Left ventricle myocardium inferior (tissue), 1 donor: ENCODE results near the gene NELL1. TPM values are rescaled to one million over a fixed set of nuclear protein-coding genes. Genes with fewer than 3 reads are reported as not detected.

ENCODE experiments used
- DNase-seq: peaks from one replicate; pipeline ENCODE4 v3.0.0-alpha.2; 2020
- H3K27ac ChIP-seq: fragments of 200-600 bp; replicated peaks from 2 replicates; pipeline ENCODE4 v1.8.0; 2021
- H3K27me3 ChIP-seq: fragments of 200-600 bp; 2 replicates; pipeline ENCODE4 v1.8.0; 2021; ENCODE audit warnings: low read depth
- H3K36me3 ChIP-seq: fragments of 200-600 bp; 2 replicates; pipeline ENCODE4 v1.8.0; 2021
- H3K4me1 ChIP-seq: fragments of 200-600 bp; 2 replicates; pipeline ENCODE4 v1.8.0; 2021
- H3K4me3 ChIP-seq: fragments of 200-600 bp; 2 replicates; pipeline ENCODE4 v1.8.0; 2021; ENCODE audit warnings: mild to moderate bottlenecking, moderate library complexity
- H3K9me3 ChIP-seq: fragments of 200-600 bp; replicated peaks from 2 replicates; pipeline ENCODE4 v1.8.0; 2021
- intact Hi-C: fragments of 100-400 bp; cut with micrococcal nuclease; formaldehyde crosslinking; loops from one replicate; pipeline ENCODE4 v1.11.0; 2022
- total RNA-seq: library from RNA; stranded (reverse); fragmentation: NEBNext Ultra II Directional; extraction: Animal tissue kit (Norgen Biotek cat#: 25700); gene quantifications from one replicate; pipeline ENCODE4 v1.2.1, GENCODE V29; 2021
- TF ChIP-seq, protein P1 (sequence below): fragments of 200-600 bp; IDR thresholded peaks from 2 replicates; pipeline ENCODE4 v1.8.0; 2021; ENCODE audit warnings: antibody characterized with exemption, mild to moderate bottlenecking, borderline replicate concordance
- donor health status: DM: no; HTN: yes; CAD: no; lungs with severe emphysema.

The NELL1 gene
- total RNA-seq, 1 donor from 2014 or later: not detected

- DNase-seq: no peak
- TF ChIP-seq, protein P1, sequence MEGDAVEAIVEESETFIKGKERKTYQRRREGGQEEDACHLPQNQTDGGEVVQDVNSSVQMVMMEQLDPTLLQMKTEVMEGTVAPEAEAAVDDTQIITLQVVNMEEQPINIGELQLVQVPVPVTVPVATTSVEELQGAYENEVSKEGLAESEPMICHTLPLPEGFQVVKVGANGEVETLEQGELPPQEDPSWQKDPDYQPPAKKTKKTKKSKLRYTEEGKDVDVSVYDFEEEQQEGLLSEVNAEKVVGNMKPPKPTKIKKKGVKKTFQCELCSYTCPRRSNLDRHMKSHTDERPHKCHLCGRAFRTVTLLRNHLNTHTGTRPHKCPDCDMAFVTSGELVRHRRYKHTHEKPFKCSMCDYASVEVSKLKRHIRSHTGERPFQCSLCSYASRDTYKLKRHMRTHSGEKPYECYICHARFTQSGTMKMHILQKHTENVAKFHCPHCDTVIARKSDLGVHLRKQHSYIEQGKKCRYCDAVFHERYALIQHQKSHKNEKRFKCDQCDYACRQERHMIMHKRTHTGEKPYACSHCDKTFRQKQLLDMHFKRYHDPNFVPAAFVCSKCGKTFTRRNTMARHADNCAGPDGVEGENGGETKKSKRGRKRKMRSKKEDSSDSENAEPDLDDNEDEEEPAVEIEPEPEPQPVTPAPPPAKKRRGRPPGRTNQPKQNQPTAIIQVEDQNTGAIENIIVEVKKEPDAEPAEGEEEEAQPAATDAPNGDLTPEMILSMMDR: no peak
- no peaks in the 10 kb centered on the region for H3K27me3 ChIP-seq
- no peaks in the 10 kb centered on the region for H3K4me1 ChIP-seq
- no peak overlapping the region for H3K4me3 ChIP-seq
- no peaks in the 10 kb centered on the region for H3K9me3 ChIP-seq
- intact Hi-C loops: no loop called here
- H3K27ac ChIP-seq: no peak overlapping the region
- no peaks in the 10 kb centered on the region for H3K36me3 ChIP-seq
Observed at GRCh38 chr11:20973940-20974559, 304.7 kb downstream of the NELL1 start.

GRCh38 chr11:20980736-20981135 lies 311.4 kb downstream of the NELL1 start:
- Histone ChIP-seq H3K36me3 (no peaks in the 10 kb centered on the region), H3K27me3 (no peaks in the 10 kb centered on the region), H3K9me3 (no peaks in the 10 kb centered on the region), H3K4me3 (no peak overlapping the region), H3K27ac (no peak overlapping the region), H3K4me1 (no peaks in the 10 kb centered on the region)
- DNase-seq: no peak
- TF ChIP-seq, protein P1: no peak
- intact Hi-C loops: no loop called here

DNA sequence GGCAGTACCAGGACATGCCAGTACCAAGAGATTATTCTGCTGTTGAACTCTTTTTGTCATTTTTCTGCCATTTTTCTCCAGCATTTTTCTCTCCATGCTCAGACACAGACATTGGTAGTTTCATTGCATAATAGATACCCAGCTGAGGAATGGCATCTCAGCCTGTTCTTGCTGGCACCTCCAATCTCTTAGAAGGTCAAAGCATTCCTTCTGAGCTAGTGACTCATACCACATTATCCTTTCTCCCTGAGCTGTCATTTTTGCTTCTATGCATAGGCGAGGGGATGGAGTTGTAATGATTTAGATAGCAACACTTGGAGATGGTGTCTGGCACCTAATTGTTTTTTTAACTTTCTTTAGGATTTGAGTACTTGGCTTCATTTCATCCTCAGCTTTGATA lies 321.1 kb downstream of the NELL1 start:
- DNase-seq: no peak
- Histone ChIP-seq H3K4me1 (no peaks in the 10 kb centered on the region), H3K36me3 (no peaks in the 10 kb centered on the region), H3K9me3 (no peaks in the 10 kb centered on the region), H3K27me3 (no peaks in the 10 kb centered on the region), H3K4me3 (no peak overlapping the region), H3K27ac (no peak overlapping the region)
- intact Hi-C loops: no loop called here
- TF ChIP-seq, protein P1: no peak

- Histone ChIP-seq H3K4me3 (no peak overlapping the region), H3K27ac (no peak overlapping the region), H3K4me1 (no peaks in the 10 kb centered on the region), H3K27me3 (no peaks in the 10 kb centered on the region), H3K36me3 (no peaks in the 10 kb centered on the region), H3K9me3 (no peaks in the 10 kb centered on the region)
- no peak for DNase-seq
- intact Hi-C loops: no loop called here
- TF ChIP-seq, protein P1: no peak
Observed at GRCh38 chr11:20991471-20991870, 322.1 kb downstream of the NELL1 start.

DNA sequence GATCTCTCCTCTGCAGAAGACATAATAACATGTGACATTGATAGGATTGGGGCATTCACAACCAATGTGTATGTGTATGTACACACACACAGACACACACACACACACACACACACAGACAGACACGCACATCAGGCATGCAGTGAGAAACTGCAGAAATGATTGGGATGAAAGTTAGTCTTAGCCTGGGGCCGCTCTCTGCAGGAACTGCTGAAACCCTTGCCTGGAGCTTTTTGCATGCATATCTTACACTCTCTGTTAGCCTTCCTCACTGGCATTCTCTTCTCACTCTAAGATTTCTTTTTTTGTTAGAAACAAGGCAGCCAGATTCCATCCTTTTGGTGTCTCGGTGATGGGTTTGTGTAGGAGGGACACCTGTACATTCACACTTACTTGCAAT lies 337.9 kb downstream of the NELL1 start:
- Histone ChIP-seq H3K4me3 (no peak overlapping the region), H3K27me3 (no peaks in the 10 kb centered on the region), H3K27ac (no peak overlapping the region), H3K4me1 (no peaks in the 10 kb centered on the region), H3K36me3 (no peaks in the 10 kb centered on the region), H3K9me3 (peaks cover 11% of the 10 kb centered on the region)
- intact Hi-C loops: no loop called here
- no peak for DNase-seq
- TF ChIP-seq, protein P1: no peak
